Muscle of arm (tissue), 12 donors: Measurements from ENCODE around the gene ZBTB16. TPM values are rescaled to one million over a fixed set of nuclear protein-coding genes. Genes with fewer than 3 reads are reported as not detected.

Source experiments
- DNase-seq: peaks from one replicate; pipeline ENCODE4 v3.0.0-alpha.2; 2013
- polyA plus RNA-seq, 12 donors: library from polyadenylated mRNA; unstranded; fragments of 120-200 nt; gene quantifications; one replicate each; pipeline ENCODE4 v1.2.1, GENCODE V29; 2013; ENCODE audit not compliant: insufficient read length in 12 of 12

The ZBTB16 gene
- polyA plus RNA-seq, 12 donors, result 2.6 to 12.5 (median 6.8) TPM; not detected in 1

GRCh38 chr11:114200351-114201133 is 141.0 kb downstream of the ZBTB16 start:
- no peak for DNase-seq

- DNase-seq, result no peak
Observed at GRCh38 chr11:114201219-114201618, 141.7 kb downstream of the ZBTB16 start.

- DNase-seq, result no peak
Observed at GRCh38 chr11:114202011-114202609, 142.6 kb downstream of the ZBTB16 start.

- DNase-seq, result no peak
Observed at GRCh38 chr11:114207096-114207495, 147.6 kb downstream of the ZBTB16 start.

- DNase-seq, result no peak
Observed at GRCh38 chr11:114208377-114208776, 148.9 kb downstream of the ZBTB16 start.

GRCh38 chr11:114209343-114209742 is 149.8 kb downstream of the ZBTB16 start:
- no peak for DNase-seq

- DNase-seq, result no peak
Observed at GRCh38 chr11:114209904-114210303, 150.4 kb downstream of the ZBTB16 start.

- no peak for DNase-seq
Observed at GRCh38 chr11:114211444-114212121, 152.1 kb downstream of the ZBTB16 start.

- no peak for DNase-seq
Observed at GRCh38 chr11:114213622-114214021, 154.1 kb downstream of the ZBTB16 start.

- DNase-seq, result no peak
Observed at GRCh38 chr11:114215428-114215827, 155.9 kb downstream of the ZBTB16 start.

- DNase-seq, result no peak
Observed at GRCh38 chr11:114215871-114216795, 156.6 kb downstream of the ZBTB16 start.

GRCh38 chr11:114216796-114217180 is 157.3 kb downstream of the ZBTB16 start:
- no peak for DNase-seq

- no peak for DNase-seq
Observed at GRCh38 chr11:114218508-114218907, 159.0 kb downstream of the ZBTB16 start.

- DNase-seq, result no peak
Observed at GRCh38 chr11:114219559-114220349, 160.2 kb downstream of the ZBTB16 start.

- no peak for DNase-seq
Observed at GRCh38 chr11:114221037-114221436, 161.5 kb downstream of the ZBTB16 start.

GRCh38 chr11:114225661-114226060 is 166.2 kb downstream of the ZBTB16 start:
- DNase-seq, result no peak

- no peak for DNase-seq
Observed at GRCh38 chr11:114226356-114226755, 166.8 kb downstream of the ZBTB16 start.

- DNase-seq, result no peak
Observed at GRCh38 chr11:114228435-114229411, 169.2 kb downstream of the ZBTB16 start.

GRCh38 chr11:114230031-114230704 is 170.7 kb downstream of the ZBTB16 start:
- DNase-seq, result no peak
